Liver (tissue), 9 donors: ENCODE measurements around the gene CYP4V2. TPM values are rescaled to one million over a fixed set of nuclear protein-coding genes. Genes with fewer than 3 reads are reported as not detected.
A peak's percentile ranks its signal among the peaks of the same experiment; 100 is the strongest.

Experiments used
- DNase-seq: peaks from one replicate; pipeline ENCODE4 v3.0.0-alpha.2; 2017; ENCODE audit warnings: low spot score
- H3K27ac ChIP-seq, 2 donors: one replicate each; pipeline ENCODE4 v1.7.0; 2013; ENCODE audit warnings: inconsistent platforms in 2 of 2, low read length in 2 of 2, control low read depth in 1 of 2, low read depth in 1 of 2, mild to moderate bottlenecking in 1 of 2
- H3K27me3 ChIP-seq, 4 donors: one replicate each; pipeline versions ENCODE4 v1.6.1 to v1.7.0; 2013; ENCODE audit warnings: low read length in 3 of 4, inconsistent platforms in 1 of 4, mild to moderate bottlenecking in 1 of 4, moderate library complexity in 1 of 4; ENCODE audit not compliant: control insufficient read depth in 4 of 4, insufficient read depth in 4 of 4
- H3K36me3 ChIP-seq, 4 donors: one replicate each; pipeline versions ENCODE4 v1.6.1 to v1.7.0; 2013; ENCODE audit warnings: low read length in 3 of 4, mild to moderate bottlenecking in 3 of 4, low read depth in 1 of 4, moderate library complexity in 1 of 4; ENCODE audit not compliant: control insufficient read depth in 4 of 4, insufficient read depth in 3 of 4
- H3K4me1 ChIP-seq, 4 donors: one replicate each; pipeline versions ENCODE4 v1.6.1 to v1.7.0; 2013; ENCODE audit warnings: low read length in 3 of 4, mild to moderate bottlenecking in 3 of 4, moderate library complexity in 1 of 4; ENCODE audit not compliant: control insufficient read depth in 4 of 4, insufficient read depth in 4 of 4
- H3K4me3 ChIP-seq, 3 donors: one replicate each; pipeline versions ENCODE4 v1.6.1 to v1.7.0; 2013; ENCODE audit warnings: low read length in 3 of 3, control low read depth in 1 of 3, low read depth in 1 of 3, mild to moderate bottlenecking in 1 of 3
- H3K9ac ChIP-seq, 2 donors: one replicate each; pipeline ENCODE4 v1.7.0; 2013; ENCODE audit warnings: low read length in 2 of 2, mild to moderate bottlenecking in 2 of 2, moderate library complexity in 2 of 2, control low read depth in 1 of 2, low read depth in 1 of 2
- H3K9me3 ChIP-seq, 4 donors: one replicate each; pipeline versions ENCODE4 v1.6.1 to v1.7.0; 2013; ENCODE audit warnings: low read length in 3 of 4; ENCODE audit not compliant: control insufficient read depth in 4 of 4
- ATF3 ChIP-seq: IDR thresholded peaks from 2 replicates; pipeline ENCODE4 v1.6.1; 2016; ENCODE audit warnings: antibody characterized with exemption
- EGR1 ChIP-seq, 2 donors: IDR thresholded peaks; 2 replicates each; pipeline ENCODE4 v1.6.1; 2016 to 2018; ENCODE audit warnings: antibody characterized with exemption in 2 of 2, low read depth in 2 of 2
- FOXA1 ChIP-seq: IDR thresholded peaks from 2 replicates; pipeline ENCODE4 v1.6.1; 2016; ENCODE audit warnings: antibody characterized with exemption
- FOXA2 ChIP-seq: IDR thresholded peaks from 2 replicates; pipeline ENCODE4 v1.6.1; 2016; ENCODE audit warnings: antibody characterized with exemption
- GABPA ChIP-seq, 2 donors: IDR thresholded peaks in 1 of 2; conservative IDR thresholded peaks in 1 of 2; 2 replicates each; pipeline ENCODE4 v1.6.1; 2016; ENCODE audit warnings: antibody characterized with exemption in 2 of 2, mild to moderate bottlenecking in 1 of 2, moderate library complexity in 1 of 2
- HNF4G ChIP-seq: IDR thresholded peaks from 2 replicates; pipeline ENCODE4 v1.6.1; 2016; ENCODE audit warnings: antibody characterized with exemption
- JUND ChIP-seq, 2 donors: IDR thresholded peaks; 2 replicates each; pipeline ENCODE4 v1.6.1; 2016; ENCODE audit warnings: antibody characterized with exemption in 2 of 2
- MAX ChIP-seq: IDR thresholded peaks from 2 replicates; pipeline ENCODE4 v1.6.1; 2016; ENCODE audit warnings: antibody characterized with exemption
- NR2F2 ChIP-seq: IDR thresholded peaks from 2 replicates; pipeline ENCODE4 v1.6.1; 2016; ENCODE audit warnings: antibody characterized with exemption
- RAD21 ChIP-seq, 2 donors: IDR thresholded peaks; 2 replicates each; pipeline ENCODE4 v1.6.1; 2016; ENCODE audit warnings: antibody characterized with exemption in 2 of 2, mild to moderate bottlenecking in 2 of 2
- REST ChIP-seq: IDR thresholded peaks from 2 replicates; pipeline ENCODE4 v1.6.1; 2016; ENCODE audit warnings: antibody characterized with exemption, mild to moderate bottlenecking
- RXRA ChIP-seq, 2 donors: IDR thresholded peaks; 2 replicates each; pipeline ENCODE4 v1.6.1; 2017 to 2018; ENCODE audit warnings: antibody characterized with exemption in 2 of 2, mild to moderate bottlenecking in 1 of 2
- SP1 ChIP-seq: IDR thresholded peaks from 2 replicates; pipeline ENCODE4 v1.6.1; 2018; ENCODE audit warnings: antibody characterized with exemption, mild to moderate bottlenecking
- TAF1 ChIP-seq: conservative IDR thresholded peaks from 2 replicates; pipeline ENCODE4 v1.6.1; 2016; ENCODE audit warnings: antibody characterized with exemption, mild to moderate bottlenecking
- YY1 ChIP-seq: IDR thresholded peaks from 2 replicates; pipeline ENCODE4 v1.6.1; 2016; ENCODE audit warnings: antibody characterized with exemption, mild to moderate bottlenecking
- ZBTB33 ChIP-seq: IDR thresholded peaks from 2 replicates; pipeline ENCODE4 v1.6.1; 2016; ENCODE audit warnings: antibody characterized with exemption
- WGBS: extraction: QIAGEN DNeasy Blood & Tissue Kit; methylation state at CpG from one replicate; pipeline ENCODE4 v1.1.7; 2013; 5-methylcytosine and 5-hydroxymethylcytosine counted together
- polyA plus RNA-seq, 2 donors: library from polyadenylated mRNA; stranded (reverse) in 1 of 2; unstranded in 1 of 2; fragments of 200-250 nt in 1 of 2; fragments of >200 nt in 1 of 2; fragmentation: Nextera tagmentation in 1 of 2; extraction: Ambion mirVana in 1 of 2; gene quantifications; one replicate each; pipeline versions ENCODE4 v1.2.1 to v1.2.3, GENCODE V29; 2013 to 2015
- total RNA-seq, 2 donors: library from RNA; depleted of rRNA; stranded (reverse); fragments of >200 nt; gene quantifications; one replicate each; pipeline ENCODE4 v1.2.3, GENCODE V29; 2014
- donor health status: healthy.
- donor health status: healthy.
- donor health status: healthy.
- donor health status: healthy.
- donor health status: healthy.

CYP4V2 gene
- total and polyA plus RNA-seq, 4 donors: 27.9 to 119 (median 35.1) TPM

GRCh38 chr4:186158966-186159365 is 32.4 kb upstream of the CYP4V2 start:
- WGBS: 87% methylated on average over 5 of the region's 5 CpGs
- H3K36me3 ChIP-seq: peaks cover 5 to 25% (median 17%) of the 10 kb centered on the region in 4 donors

GRCh38 chr4:186159613-186160012 is 31.8 kb upstream of the CYP4V2 start:
- Histone ChIP-seq H3K4me1 (peaks cover 0 to 2% (median 0%) of the 10 kb centered on the region in 4 donors), H3K4me3 (no peak overlapping the region), H3K9ac (no peak overlapping the region), H3K27me3 (no peaks in the 10 kb centered on the region), H3K36me3 (peaks cover 5 to 23% (median 13%) of the 10 kb centered on the region in 4 donors), H3K9me3 (no peaks in the 10 kb centered on the region), H3K27ac (no peak overlapping the region)
- no peak for DNase-seq
- TF ChIP-seq SP1 (no peak), FOXA2 (no peak)
- WGBS: 87% methylated on average over 6 of the region's 6 CpGs

More at GRCh38 chr4:186158966-186159365, 32.4 kb upstream of the CYP4V2 start:
- Histone ChIP-seq H3K27me3 (no peaks in the 10 kb centered on the region), H3K9ac (no peak overlapping the region), H3K27ac (no peak overlapping the region), H3K4me3 (no peak overlapping the region), H3K9me3 (no peaks in the 10 kb centered on the region), H3K4me1 (peaks cover 0 to 2% (median 0%) of the 10 kb centered on the region in 4 donors)
- TF ChIP-seq RXRA (IDR thresholded peaks at IDR 0.05) (no peak), ATF3 (no peak), RAD21 (IDR thresholded peaks at IDR 0.05) (no peak), ZBTB33 (no peak), JUND (IDR thresholded peaks at IDR 0.05) (no peak), SP1 (no peak), GABPA (IDR thresholded peaks at IDR 0.05 in 1 of 2, conservative IDR thresholded peaks at IDR 0.05 in 1 of 2) (no peak), TAF1 (no peak), MAX (no peak), YY1 (no peak), FOXA1 (no peak)
- DNase-seq: no peak

- peak overlapping the region; percentile 54 to 75 for H3K9ac ChIP-seq
- peaks cover 0 to 12% (median 8%) of the 10 kb centered on the region in 4 donors for H3K4me1 ChIP-seq
- H3K27ac ChIP-seq: peak overlapping the region in 1 of 2 donors; percentile 31
- H3K27me3 ChIP-seq: no peaks in the 10 kb centered on the region
- WGBS: 44% methylated on average over 6 of the region's 6 CpGs
- TF ChIP-seq HNF4G: no peak
- TF ChIP-seq MAX: no peak
- TF ChIP-seq FOXA2: no peak
- TF ChIP-seq REST: no peak
- no peak for TF ChIP-seq ATF3
- TF ChIP-seq NR2F2: no peak
- TF ChIP-seq TAF1: no peak
- no peak for TF ChIP-seq EGR1 (IDR thresholded peaks at IDR 0.05; ENCODE audit: low read depth in 2 of 2)
- TF ChIP-seq FOXA1: no peak
- TF ChIP-seq ZBTB33: no peak
- no peak for TF ChIP-seq RAD21 (IDR thresholded peaks at IDR 0.05)
- TF ChIP-seq YY1: no peak
- H3K4me3 ChIP-seq: no peak overlapping the region
- DNase-seq: no peak
- no peaks in the 10 kb centered on the region for H3K9me3 ChIP-seq
- peaks cover 3 to 23% (median 11%) of the 10 kb centered on the region in 4 donors for H3K36me3 ChIP-seq
Measured at GRCh38 chr4:186161138-186161537, 30.2 kb upstream of the CYP4V2 start.
